Upper lobe of left lung (tissue), 4 donors: ENCODE data around the gene SBF1.

ENCODE experiments used
- POLR2AphosphoS5 ChIP-seq, 2 donors: sonication (generic); formaldehyde crosslinking; IDR thresholded peaks; one replicate each; pipeline ENCODE4 v1.5.1; 2017; ENCODE audit warnings: antibody characterized with exemption in 2 of 2
- TF ChIP-seq, protein P1 (sequence below), 6 experiments: fragments of 450-650 bp in 4 of 6; fragments of 200-600 bp in 2 of 6; sonication (generic) in 2 of 6; IDR thresholded peaks; one replicate each; pipeline ENCODE4 v1.5.1; 2016 to 2019; ENCODE audit warnings: antibody characterized with exemption in 6 of 6

DNA sequence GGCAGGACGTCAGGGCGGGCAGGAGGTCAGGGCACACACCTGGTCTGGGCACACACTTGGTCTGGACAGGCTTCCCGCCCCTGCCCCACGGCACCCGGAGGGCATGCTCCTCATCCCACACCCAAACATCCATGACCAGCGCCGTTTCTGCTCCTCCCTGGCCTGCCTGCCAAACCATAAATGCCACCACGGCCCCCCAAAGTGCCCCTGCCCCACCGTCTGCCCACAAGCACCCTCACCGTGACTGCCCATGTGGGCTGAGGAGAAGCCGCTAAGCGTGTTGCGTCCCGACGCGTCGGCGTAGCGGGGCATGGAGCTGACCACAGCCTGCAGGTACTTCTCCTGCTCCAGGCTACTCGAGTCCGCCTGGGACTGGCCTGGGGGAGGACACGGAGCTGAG lies 15.8 kb downstream of the SBF1 start:
- TF ChIP-seq POLR2AphosphoS5 (IDR thresholded peaks at IDR 0.05): no peak
- TF ChIP-seq, protein P1, sequence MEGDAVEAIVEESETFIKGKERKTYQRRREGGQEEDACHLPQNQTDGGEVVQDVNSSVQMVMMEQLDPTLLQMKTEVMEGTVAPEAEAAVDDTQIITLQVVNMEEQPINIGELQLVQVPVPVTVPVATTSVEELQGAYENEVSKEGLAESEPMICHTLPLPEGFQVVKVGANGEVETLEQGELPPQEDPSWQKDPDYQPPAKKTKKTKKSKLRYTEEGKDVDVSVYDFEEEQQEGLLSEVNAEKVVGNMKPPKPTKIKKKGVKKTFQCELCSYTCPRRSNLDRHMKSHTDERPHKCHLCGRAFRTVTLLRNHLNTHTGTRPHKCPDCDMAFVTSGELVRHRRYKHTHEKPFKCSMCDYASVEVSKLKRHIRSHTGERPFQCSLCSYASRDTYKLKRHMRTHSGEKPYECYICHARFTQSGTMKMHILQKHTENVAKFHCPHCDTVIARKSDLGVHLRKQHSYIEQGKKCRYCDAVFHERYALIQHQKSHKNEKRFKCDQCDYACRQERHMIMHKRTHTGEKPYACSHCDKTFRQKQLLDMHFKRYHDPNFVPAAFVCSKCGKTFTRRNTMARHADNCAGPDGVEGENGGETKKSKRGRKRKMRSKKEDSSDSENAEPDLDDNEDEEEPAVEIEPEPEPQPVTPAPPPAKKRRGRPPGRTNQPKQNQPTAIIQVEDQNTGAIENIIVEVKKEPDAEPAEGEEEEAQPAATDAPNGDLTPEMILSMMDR (IDR thresholded peaks at IDR 0.05): no peak
